ENCODE data around the gene ZNF561.

The ZNF561 gene

DNA sequence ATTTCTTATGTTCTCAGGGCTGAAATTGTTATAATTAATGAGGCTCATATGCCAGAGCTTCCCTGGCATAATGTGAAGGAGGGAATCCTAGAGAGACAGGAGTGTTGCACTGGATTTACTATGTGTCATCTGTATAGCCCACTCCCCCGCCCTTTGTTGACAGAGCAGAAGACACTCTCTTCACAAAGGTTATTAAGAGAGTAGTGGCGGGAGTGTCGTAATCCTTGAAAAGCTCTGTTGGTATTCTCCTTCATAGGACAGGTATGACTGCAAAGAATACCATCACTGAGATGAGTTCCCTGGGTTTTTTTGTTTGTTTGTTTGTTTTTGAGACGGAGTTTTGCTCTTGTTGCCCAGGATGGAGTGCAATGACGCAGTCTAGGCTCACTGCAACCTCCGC lies 50.8 kb downstream of the ZNF561 start:
- DNase-seq = no peak

DNA sequence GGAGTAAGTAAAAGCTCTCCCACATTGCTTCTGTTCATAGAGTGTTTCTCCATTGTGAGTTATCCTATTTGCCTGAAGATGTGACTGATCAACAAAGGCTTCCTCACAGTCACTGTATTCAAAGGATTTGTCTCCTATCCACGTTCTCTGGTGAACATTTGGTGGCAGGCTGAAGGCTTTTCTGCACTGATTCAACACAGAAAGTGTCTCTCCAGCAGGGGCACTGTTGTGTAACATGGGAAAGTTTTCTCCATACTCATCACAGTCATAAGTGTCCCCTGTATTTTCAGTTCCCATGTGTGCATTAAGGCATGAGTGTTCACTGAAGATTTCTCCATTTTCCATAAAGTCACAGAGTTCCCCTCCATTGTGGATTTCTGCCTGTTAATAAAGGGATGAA lies 54.3 kb downstream of the ZNF561 start:
- DNase-seq = no peak

DNA sequence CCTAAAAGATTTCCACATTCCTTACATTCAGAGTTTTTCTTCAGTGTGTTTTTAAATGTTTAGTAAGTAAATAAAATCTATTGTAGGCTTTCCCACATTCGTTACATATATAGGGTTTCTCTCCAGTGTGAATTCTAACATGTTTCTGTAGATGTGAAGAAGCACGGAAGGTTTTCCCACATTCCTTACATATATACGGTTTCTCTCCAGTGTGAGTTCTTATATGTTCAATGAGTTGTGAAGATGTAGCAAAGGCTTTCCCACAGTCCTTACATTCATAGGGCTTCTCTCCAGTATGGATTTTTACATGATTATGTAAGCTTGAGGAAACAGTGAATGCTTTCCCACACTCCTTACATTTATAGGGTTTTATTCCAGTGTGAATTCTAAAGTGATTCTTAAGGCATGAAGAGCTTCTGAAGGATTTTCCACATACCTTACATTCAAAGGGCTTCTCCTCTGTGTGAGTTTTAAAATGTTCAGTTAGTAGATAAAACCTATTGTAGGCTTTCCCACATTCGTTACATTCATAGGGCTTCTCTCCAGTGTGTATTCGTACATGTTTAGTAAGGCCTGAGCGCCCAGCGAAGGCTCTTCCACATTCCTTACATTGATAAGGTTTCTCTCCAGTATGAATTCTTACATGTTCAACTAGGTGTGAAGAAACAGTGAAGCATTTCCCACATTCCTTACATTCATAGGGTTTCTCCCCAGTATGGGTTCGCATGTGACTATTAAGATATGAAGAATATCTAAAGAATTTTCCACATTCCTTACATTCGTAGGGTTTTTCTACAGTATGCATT lies 54.9 kb downstream of the ZNF561 start:
- no peak for DNase-seq

Data from GOT3 (cell line).